ENCODE measurements around the gene HSPA1A. TPM values are rescaled to one million over a fixed set of nuclear protein-coding genes. Genes with fewer than 3 reads are reported as not detected.

Gene HSPA1A
- total and polyA plus RNA-seq, 9 donors = 44.6 to 340 (median 140) TPM

DNA sequence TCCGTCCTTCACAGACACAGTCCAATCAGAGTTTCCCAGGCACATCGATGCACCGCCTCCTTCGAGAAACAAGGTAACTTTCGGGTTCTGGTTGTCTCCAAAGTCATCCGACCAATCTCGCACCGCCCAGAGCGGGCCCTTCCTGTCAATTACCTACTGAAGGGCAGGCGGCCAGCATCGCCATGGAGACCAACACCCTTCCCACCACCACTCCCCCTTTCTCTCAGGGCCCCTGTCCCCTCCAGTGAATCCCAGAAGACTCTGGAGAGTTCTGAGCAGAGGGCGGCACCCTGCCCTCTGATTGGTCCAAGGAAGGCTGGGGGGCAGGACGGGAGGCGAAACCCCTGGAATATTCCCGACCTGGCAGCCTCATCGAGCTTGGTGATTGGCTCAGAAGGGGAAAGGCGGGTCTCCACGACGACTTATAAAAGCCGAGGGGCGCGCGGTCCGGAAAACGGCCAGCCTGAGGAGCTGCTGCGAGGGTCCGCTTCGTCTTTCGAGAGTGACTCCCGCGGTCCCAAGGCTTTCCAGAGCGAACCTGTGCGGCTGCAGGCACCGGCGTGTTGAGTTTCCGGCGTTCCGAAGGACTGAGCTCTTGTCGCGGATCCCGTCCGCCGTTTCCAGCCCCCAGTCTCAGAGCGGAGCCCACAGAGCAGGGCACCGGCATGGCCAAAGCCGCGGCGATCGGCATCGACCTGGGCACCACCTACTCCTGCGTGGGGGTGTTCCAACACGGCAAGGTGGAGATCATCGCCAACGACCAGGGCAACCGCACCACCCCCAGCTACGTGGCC, 12.1 kb downstream of the HSPA1A start, which contains the start of gene HSPA1B:
Gene HSPA1B (plus strand): TSS at position 453 of the 794 bp plus-strand sequence. CDS start 213 bp downstream, at position 666.
- H3K27ac ChIP-seq = peak within 1 kb of the TSS; percentile 96 to 98
- TF ChIP-seq, protein P1, sequence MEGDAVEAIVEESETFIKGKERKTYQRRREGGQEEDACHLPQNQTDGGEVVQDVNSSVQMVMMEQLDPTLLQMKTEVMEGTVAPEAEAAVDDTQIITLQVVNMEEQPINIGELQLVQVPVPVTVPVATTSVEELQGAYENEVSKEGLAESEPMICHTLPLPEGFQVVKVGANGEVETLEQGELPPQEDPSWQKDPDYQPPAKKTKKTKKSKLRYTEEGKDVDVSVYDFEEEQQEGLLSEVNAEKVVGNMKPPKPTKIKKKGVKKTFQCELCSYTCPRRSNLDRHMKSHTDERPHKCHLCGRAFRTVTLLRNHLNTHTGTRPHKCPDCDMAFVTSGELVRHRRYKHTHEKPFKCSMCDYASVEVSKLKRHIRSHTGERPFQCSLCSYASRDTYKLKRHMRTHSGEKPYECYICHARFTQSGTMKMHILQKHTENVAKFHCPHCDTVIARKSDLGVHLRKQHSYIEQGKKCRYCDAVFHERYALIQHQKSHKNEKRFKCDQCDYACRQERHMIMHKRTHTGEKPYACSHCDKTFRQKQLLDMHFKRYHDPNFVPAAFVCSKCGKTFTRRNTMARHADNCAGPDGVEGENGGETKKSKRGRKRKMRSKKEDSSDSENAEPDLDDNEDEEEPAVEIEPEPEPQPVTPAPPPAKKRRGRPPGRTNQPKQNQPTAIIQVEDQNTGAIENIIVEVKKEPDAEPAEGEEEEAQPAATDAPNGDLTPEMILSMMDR (IDR thresholded peaks at IDR 0.05) = peak in 1 of 3 donors; percentile 46
- TF ChIP-seq POLR2A (IDR thresholded peaks at IDR 0.05) = peak; percentile 100
- peak; percentile 96 for TF ChIP-seq EP300 (IDR thresholded peaks at IDR 0.05)
- H3K27me3 ChIP-seq = no peaks in the 10 kb centered on the region
- 0% methylated on average over 25 to 51 of the region's 56 CpGs for WGBS, 3 donors
- no peaks in the 10 kb centered on the region for H3K9me3 ChIP-seq
- H3K36me3 ChIP-seq = no peaks in the 10 kb centered on the region
- intact Hi-C loops (cut with DNase I) = loop anchor here in 1 of 4 donors (5.0 kb wide), 1 partner anchor 100 kb away; the partner anchor contains the start of gene DDAH2
- peak within 1 kb of the TSS; percentile 66 for H3K4me3 ChIP-seq
- peaks cover 10% of the 10 kb centered on the region for H3K4me1 ChIP-seq (ENCODE audit: insufficient read depth)
- peak; percentile 99 to 100 (median 100) for DNase-seq

DNA sequence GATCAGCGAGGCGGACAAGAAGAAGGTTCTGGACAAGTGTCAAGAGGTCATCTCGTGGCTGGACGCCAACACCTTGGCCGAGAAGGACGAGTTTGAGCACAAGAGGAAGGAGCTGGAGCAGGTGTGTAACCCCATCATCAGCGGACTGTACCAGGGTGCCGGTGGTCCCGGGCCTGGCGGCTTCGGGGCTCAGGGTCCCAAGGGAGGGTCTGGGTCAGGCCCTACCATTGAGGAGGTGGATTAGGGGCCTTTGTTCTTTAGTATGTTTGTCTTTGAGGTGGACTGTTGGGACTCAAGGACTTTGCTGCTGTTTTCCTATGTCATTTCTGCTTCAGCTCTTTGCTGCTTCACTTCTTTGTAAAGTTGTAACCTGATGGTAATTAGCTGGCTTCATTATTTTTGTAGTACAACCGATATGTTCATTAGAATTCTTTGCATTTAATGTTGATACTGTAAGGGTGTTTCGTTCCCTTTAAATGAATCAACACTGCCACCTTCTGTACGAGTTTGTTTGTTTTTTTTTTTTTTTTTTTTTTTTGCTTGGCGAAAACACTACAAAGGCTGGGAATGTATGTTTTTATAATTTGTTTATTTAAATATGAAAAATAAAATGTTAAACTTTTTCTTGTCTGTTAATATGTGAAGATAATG, 14.4 kb downstream of the HSPA1A start:
- TF ChIP-seq POLR2A (IDR thresholded peaks at IDR 0.05) (peak; percentile 18), EP300 (IDR thresholded peaks at IDR 0.05) (no peak)
- TF ChIP-seq, protein P1 (IDR thresholded peaks at IDR 0.05) = peak in 2 of 3 donors; percentile 23 to 58
- Histone ChIP-seq H3K36me3 (no peaks in the 10 kb centered on the region), H3K9me3 (no peaks in the 10 kb centered on the region), H3K27ac (peak overlapping the region in 1 of 2 donors; percentile 74), H3K27me3 (no peaks in the 10 kb centered on the region), H3K4me3 (peak overlapping the region; percentile 64), H3K4me1 (ENCODE audit: insufficient read depth) (peaks cover 10% of the 10 kb centered on the region)
- 0 to 2% (median 0%) methylated on average over 15 of the region's 15 CpGs for WGBS, 3 donors
- intact Hi-C loops (cut with DNase I) = loop anchor here (2.0 to 10.0 kb wide), 9 partner anchors 32 to 285 kb away; partner anchors contain the start of genes CLIC1 (in 2 of the 4), DDAH2 (in 2 of the 4), LY6G5C (in 2 of the 4) and ATP6V1G2 (in 1 of the 4)
- peak in 4 of 5 donors; percentile 57 to 69 (median 64) for DNase-seq

- intact Hi-C loops (cut with DNase I) = loop anchor here (2.0 to 10.0 kb wide), 8 partner anchors 34 to 286 kb away; partner anchors contain the start of genes CLIC1 (in 2 of the 4), LY6G5C (in 2 of the 4), ATP6V1G2 (in 1 of the 4) and CSNK2B (in 1 of the 4)
- Histone ChIP-seq H3K27ac (peak overlapping the region; percentile 47 to 61), H3K36me3 (no peaks in the 10 kb centered on the region), H3K4me1 (ENCODE audit: insufficient read depth) (peaks cover 9% of the 10 kb centered on the region), H3K27me3 (no peaks in the 10 kb centered on the region), H3K9me3 (no peaks in the 10 kb centered on the region), H3K4me3 (peak overlapping the region; percentile 64)
- TF ChIP-seq POLR2A (IDR thresholded peaks at IDR 0.05) = no peak
- TF ChIP-seq, protein P1 (IDR thresholded peaks at IDR 0.05) = no peak
- TF ChIP-seq EP300 (IDR thresholded peaks at IDR 0.05) = no peak
- peak in 1 of 5 donors; percentile 13 for DNase-seq
- 49 to 54% (median 50%) methylated on average over 6 of the region's 6 CpGs for WGBS, 3 donors
Observed at GRCh38 chr6:31830886-31831335, 15.6 kb downstream of the HSPA1A start.

All from ovary (tissue), 9 donors.